Skeletal muscle tissue (tissue), 4 donors: ENCODE measurements around the gene RFT1. TPM values are rescaled to one million over a fixed set of nuclear protein-coding genes. Genes with fewer than 3 reads are reported as not detected.

Experiments used
- H3K27ac ChIP-seq: one replicate; pipeline ENCODE4 v1.7.0; 2013; ENCODE audit warnings: mild to moderate bottlenecking, low read depth, low read length, inconsistent platforms
- H3K27me3 ChIP-seq, 3 donors: one replicate each; pipeline ENCODE4 v1.7.0; 2013; ENCODE audit warnings: low read length in 3 of 3; ENCODE audit not compliant: control insufficient read depth in 3 of 3, insufficient read depth in 3 of 3
- H3K36me3 ChIP-seq, 3 donors: one replicate each; pipeline ENCODE4 v1.7.0; 2013; ENCODE audit warnings: low read length in 3 of 3; ENCODE audit not compliant: control insufficient read depth in 3 of 3, insufficient read depth in 3 of 3
- H3K4me1 ChIP-seq, 3 donors: one replicate each; pipeline ENCODE4 v1.7.0; 2013; ENCODE audit warnings: low read length in 3 of 3, mild to moderate bottlenecking in 3 of 3; ENCODE audit not compliant: control insufficient read depth in 3 of 3, insufficient read depth in 3 of 3
- H3K4me3 ChIP-seq, 3 donors: one replicate each; pipeline ENCODE4 v1.7.0; 2013; ENCODE audit warnings: low read length in 3 of 3
- H3K9ac ChIP-seq, 3 donors: one replicate each; pipeline ENCODE4 v1.7.0; 2013; ENCODE audit warnings: low read length in 3 of 3, mild to moderate bottlenecking in 3 of 3, moderate library complexity in 2 of 3, low read depth in 1 of 3
- H3K9me3 ChIP-seq, 3 donors: one replicate each; pipeline ENCODE4 v1.7.0; 2013; ENCODE audit warnings: low read length in 3 of 3; ENCODE audit not compliant: control insufficient read depth in 3 of 3
- total RNA-seq: library from RNA; depleted of rRNA; stranded (reverse); fragments of >200 nt; gene quantifications from one replicate; pipeline ENCODE4 v1.2.3, GENCODE V29; 2014
- donor health status: Osteomylitis.

Gene RFT1
- 8.4 TPM for total RNA-seq

- H3K27ac ChIP-seq, result peak within 1 kb of the TSS; percentile 92
- no peaks in the 10 kb centered on the region for H3K9me3 ChIP-seq
- H3K4me3 ChIP-seq, result peak within 1 kb of the TSS; percentile 83 to 91 (median 88)
- peaks cover 4 to 8% (median 5%) of the 10 kb centered on the region in 3 donors for H3K36me3 ChIP-seq
- peak within 1 kb of the TSS; percentile 79 to 91 (median 88) for H3K9ac ChIP-seq
- peaks cover 24 to 43% (median 29%) of the 10 kb centered on the region in 3 donors for H3K4me1 ChIP-seq
- H3K27me3 ChIP-seq, result no peaks in the 10 kb centered on the region
Observed at GRCh38 chr3:53130179-53131061, at the start of gene RFT1. RFT1 (minus strand) TSS chr3:53130435; CDS start chr3:53130400, 35 bp downstream.

DNA sequence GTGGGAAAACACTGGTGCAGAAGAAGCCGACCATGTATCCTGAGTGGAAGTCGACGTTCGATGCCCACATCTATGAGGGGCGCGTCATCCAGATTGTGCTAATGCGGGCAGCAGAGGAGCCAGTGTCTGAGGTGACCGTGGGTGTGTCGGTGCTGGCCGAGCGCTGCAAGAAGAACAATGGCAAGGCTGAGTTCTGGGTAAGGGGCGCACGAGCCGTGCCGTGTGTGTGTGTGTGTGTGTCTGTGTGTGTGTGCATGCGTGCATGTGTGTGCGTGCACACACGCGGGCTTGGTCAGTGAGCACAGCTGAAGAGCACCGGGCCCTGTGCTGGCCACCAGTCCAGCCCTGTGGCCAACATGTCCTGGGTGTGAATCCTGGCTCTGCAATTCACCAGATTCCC lies 49.3 kb upstream of the RFT1 start:
- H3K36me3 ChIP-seq, result peaks cover 9 to 22% (median 16%) of the 10 kb centered on the region in 3 donors

GRCh38 chr3:53178246-53178645 lies 48.0 kb upstream of the RFT1 start:
- H3K9ac ChIP-seq, result no peak overlapping the region
- H3K27ac ChIP-seq, result no peak overlapping the region
- peaks cover 9 to 22% (median 13%) of the 10 kb centered on the region in 3 donors for H3K36me3 ChIP-seq
- no peak overlapping the region for H3K4me3 ChIP-seq
- H3K4me1 ChIP-seq, result no peaks in the 10 kb centered on the region
- H3K9me3 ChIP-seq, result no peaks in the 10 kb centered on the region
- H3K27me3 ChIP-seq, result no peaks in the 10 kb centered on the region

More for the DNA sequence above, 49.3 kb upstream of the RFT1 start:
- no peaks in the 10 kb centered on the region for H3K4me1 ChIP-seq
- no peak overlapping the region for H3K4me3 ChIP-seq
- no peak overlapping the region for H3K27ac ChIP-seq
- no peaks in the 10 kb centered on the region for H3K9me3 ChIP-seq
- H3K9ac ChIP-seq, result no peak overlapping the region
- H3K27me3 ChIP-seq, result no peaks in the 10 kb centered on the region

GRCh38 chr3:53175613-53176540 lies 45.6 kb upstream of the RFT1 start:
- Histone ChIP-seq H3K4me3 (no peak overlapping the region), H3K9me3 (no peaks in the 10 kb centered on the region), H3K9ac (peak overlapping the region in 1 of 3 donors; percentile 25), H3K4me1 (peaks cover 0 to 6% (median 2%) of the 10 kb centered on the region in 3 donors), H3K27ac (no peak overlapping the region), H3K27me3 (no peaks in the 10 kb centered on the region), H3K36me3 (peaks cover 3 to 14% (median 10%) of the 10 kb centered on the region in 3 donors)

DNA sequence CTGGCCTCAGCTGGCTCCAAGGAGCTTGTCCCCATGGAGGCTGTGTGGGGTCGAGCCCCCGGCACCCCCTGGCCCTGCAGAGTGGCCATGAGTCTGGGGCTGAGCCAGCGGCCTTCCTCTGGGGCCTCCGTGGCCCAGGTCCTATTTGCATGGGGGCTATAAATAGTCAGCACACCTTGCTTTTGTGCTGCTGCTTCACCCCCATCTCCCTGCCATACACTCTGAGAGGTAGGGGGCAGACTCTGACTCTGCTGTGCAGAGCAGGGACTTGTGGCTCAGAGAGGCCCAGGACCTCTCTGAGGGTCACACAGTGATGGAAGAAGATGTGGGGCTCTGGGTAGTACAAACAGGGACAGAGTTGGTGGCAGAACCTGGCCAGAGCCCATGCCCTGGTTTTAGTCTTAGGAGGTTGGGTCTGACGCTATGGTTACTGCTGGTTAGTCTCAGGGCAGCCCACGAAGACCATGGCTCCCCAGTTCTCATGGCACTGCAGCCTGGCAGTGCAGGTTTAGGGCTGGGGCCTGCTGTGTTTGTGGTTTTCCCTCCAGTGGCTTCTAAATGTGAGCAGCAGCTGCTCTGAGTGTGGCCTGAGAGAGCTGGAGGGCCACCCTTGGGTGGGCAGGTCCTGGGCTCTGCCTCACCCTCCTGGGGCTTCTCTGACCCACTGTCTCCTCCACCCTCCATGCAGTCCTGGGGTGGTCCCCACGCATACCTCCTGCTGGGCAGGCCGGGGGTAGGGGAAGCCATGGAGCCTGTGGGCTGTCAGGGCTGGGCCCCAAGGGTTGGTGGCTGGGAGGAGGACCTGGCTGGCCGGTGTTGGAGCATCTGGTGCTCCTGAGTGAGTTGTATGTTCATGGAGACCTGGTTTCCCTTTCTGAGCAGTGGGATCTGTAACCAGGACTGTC lies 44.4 kb upstream of the RFT1 start:
- peaks cover 0 to 7% (median 3%) of the 10 kb centered on the region in 3 donors for H3K36me3 ChIP-seq
- no peaks in the 10 kb centered on the region for H3K27me3 ChIP-seq
- H3K4me3 ChIP-seq, result no peak overlapping the region
- H3K9me3 ChIP-seq, result no peaks in the 10 kb centered on the region
- no peak overlapping the region for H3K9ac ChIP-seq
- H3K27ac ChIP-seq, result no peak overlapping the region
- peaks cover 0 to 12% (median 2%) of the 10 kb centered on the region in 3 donors for H3K4me1 ChIP-seq

DNA sequence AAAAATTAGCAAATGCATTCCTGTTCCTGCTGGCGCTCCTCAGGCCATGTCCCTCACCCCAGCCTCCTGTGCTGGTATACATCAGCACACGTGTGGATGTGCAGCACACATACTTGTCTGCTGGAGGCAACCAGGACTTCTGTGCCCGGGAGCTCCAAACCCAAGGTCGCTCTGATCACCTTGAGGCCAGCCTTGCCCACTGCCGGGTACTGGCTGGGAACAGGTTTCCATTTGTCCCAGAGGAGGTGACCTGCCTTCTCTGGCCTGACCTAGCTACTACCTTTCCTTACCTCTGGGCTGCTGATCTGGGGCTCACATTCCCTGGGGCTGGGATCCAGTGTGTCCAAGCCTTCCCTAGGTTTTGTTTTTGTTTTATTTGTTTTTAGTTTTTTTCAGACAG lies 42.9 kb upstream of the RFT1 start:
- no peaks in the 10 kb centered on the region for H3K36me3 ChIP-seq
- no peak overlapping the region for H3K9ac ChIP-seq
- no peaks in the 10 kb centered on the region for H3K27me3 ChIP-seq
- H3K9me3 ChIP-seq, result no peaks in the 10 kb centered on the region
- no peak overlapping the region for H3K4me3 ChIP-seq
- no peak overlapping the region for H3K27ac ChIP-seq
- peaks cover 0 to 15% (median 2%) of the 10 kb centered on the region in 3 donors for H3K4me1 ChIP-seq

- H3K4me1 ChIP-seq, result peaks cover 5 to 22% (median 8%) of the 10 kb centered on the region in 3 donors
- no peaks in the 10 kb centered on the region for H3K36me3 ChIP-seq
- no peak overlapping the region for H3K27ac ChIP-seq
- H3K9ac ChIP-seq, result no peak overlapping the region
- no peak overlapping the region for H3K4me3 ChIP-seq
- H3K9me3 ChIP-seq, result no peaks in the 10 kb centered on the region
- H3K27me3 ChIP-seq, result no peaks in the 10 kb centered on the region
Observed at GRCh38 chr3:53171827-53172505, 41.7 kb upstream of the RFT1 start.

DNA sequence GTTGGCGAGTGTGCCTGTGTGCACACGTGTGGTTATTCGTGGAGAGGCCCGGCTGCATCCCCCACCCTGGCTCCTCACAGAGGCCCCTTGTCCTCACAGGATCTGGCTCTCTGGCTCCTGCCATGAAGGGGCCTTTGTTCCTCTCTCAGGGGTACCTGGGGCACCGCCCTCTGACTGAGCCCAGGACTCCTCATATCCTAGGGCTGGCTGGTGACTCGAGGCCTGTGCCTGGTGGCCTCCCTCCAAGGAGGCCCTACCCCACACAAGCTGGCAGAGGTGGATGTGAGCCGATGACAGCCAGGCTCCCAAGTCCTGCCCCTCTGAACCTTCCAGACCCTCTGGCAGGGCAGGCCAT lies 40.8 kb upstream of the RFT1 start:
- no peak overlapping the region for H3K4me3 ChIP-seq
- no peaks in the 10 kb centered on the region for H3K27me3 ChIP-seq
- no peaks in the 10 kb centered on the region for H3K9me3 ChIP-seq
- no peaks in the 10 kb centered on the region for H3K36me3 ChIP-seq
- H3K27ac ChIP-seq, result no peak overlapping the region
- H3K4me1 ChIP-seq, result peaks cover 11 to 31% (median 16%) of the 10 kb centered on the region in 3 donors
- no peak overlapping the region for H3K9ac ChIP-seq
